Lung (tissue), 12 donors: ENCODE results near the gene DDX51. TPM values are rescaled to one million over a fixed set of nuclear protein-coding genes. Genes with fewer than 3 reads are reported as not detected.

Experiments
- ATAC-seq: fragments of 200-7000 bp; cut with Tn5 transposase; one replicate; pipeline ENCODE4 v1.9.1; 2020; ENCODE audit warnings: moderate number of reproducible peaks; ENCODE audit not compliant: insufficient read depth, low FRiP score
- DNase-seq, 3 donors: peaks; one replicate each; pipeline ENCODE4 v3.0.0-alpha.2; 2013 to 2017
- H3K27ac ChIP-seq, 2 donors: one replicate each; pipeline ENCODE4 v1.5.1; 2013; ENCODE audit warnings: mild to moderate bottlenecking in 2 of 2, moderate library complexity in 2 of 2, control low read depth in 1 of 2, inconsistent platforms in 1 of 2, low read depth in 1 of 2, low read length in 1 of 2
- H3K27me3 ChIP-seq, 3 donors: one replicate each; pipeline ENCODE4 v1.5.1; 2013; ENCODE audit warnings: low read length in 2 of 3; ENCODE audit not compliant: control insufficient read depth in 3 of 3, insufficient read depth in 3 of 3
- H3K36me3 ChIP-seq, 4 donors: one replicate each; pipeline ENCODE4 v1.5.1; 2013; ENCODE audit warnings: low read length in 4 of 4, mild to moderate bottlenecking in 1 of 4, moderate library complexity in 1 of 4; ENCODE audit not compliant: control insufficient read depth in 4 of 4, insufficient read depth in 4 of 4
- H3K4me1 ChIP-seq, 5 donors: one replicate each; pipeline ENCODE4 v1.5.1; 2013; ENCODE audit warnings: low read length in 5 of 5, mild to moderate bottlenecking in 2 of 5, moderate library complexity in 1 of 5; ENCODE audit not compliant: control insufficient read depth in 5 of 5, insufficient read depth in 5 of 5
- H3K4me3 ChIP-seq: one replicate; pipeline ENCODE4 v1.5.1; 2013; ENCODE audit warnings: mild to moderate bottlenecking, control low read depth, moderate library complexity
- H3K9ac ChIP-seq, 2 donors: one replicate each; pipeline ENCODE4 v1.5.1; 2013; ENCODE audit warnings: low read length in 2 of 2, control low read depth in 1 of 2; ENCODE audit not compliant: insufficient read depth in 1 of 2
- H3K9me3 ChIP-seq, 4 donors: one replicate each; pipeline ENCODE4 v1.5.1; 2013; ENCODE audit warnings: low read length in 3 of 4, mild to moderate bottlenecking in 1 of 4, moderate library complexity in 1 of 4; ENCODE audit not compliant: control insufficient read depth in 4 of 4, insufficient read depth in 3 of 4
- CTCF ChIP-seq: IDR thresholded peaks from 2 replicates; pipeline ENCODE4 v1.5.1; 2012; ENCODE audit warnings: mild to moderate bottlenecking; ENCODE audit errors: control extremely low read depth, extremely low read depth
- WGBS, 2 donors: extraction: QIAGEN DNeasy Blood & Tissue Kit; methylation state at CpG; one replicate each; pipeline ENCODE4 v1.1.7; 2013; 5-methylcytosine and 5-hydroxymethylcytosine counted together
- polyA plus RNA-seq, 2 donors: library from polyadenylated mRNA; stranded (reverse); fragments of 200-250 nt; gene quantifications; one replicate each; pipeline ENCODE4 v1.2.1, GENCODE V29; 2013
- total RNA-seq, 2 donors: library from RNA; depleted of rRNA in 1 of 2; stranded (reverse); fragments of >200 nt in 1 of 2; gene quantifications; one replicate each; pipeline ENCODE4 v1.2.1, GENCODE V29; 2014 to 2021
- donor health status: control.
- donor health status: control.
- donor health status: Bipolar disorder and iron deficiency.
- donor health status: healthy.
- donor health status: DM: yes; HTN: yes; CAD: no.

The DDX51 gene
- total and polyA plus RNA-seq, 4 donors, result 15.0 to 25.9 (median 17.2) TPM

- Histone ChIP-seq H3K9ac (no peak overlapping the region), H3K36me3 (no peaks in the 10 kb centered on the region), H3K27me3 (peaks cover 0 to 52% (median 0%) of the 10 kb centered on the region in 3 donors), H3K4me1 (no peaks in the 10 kb centered on the region), H3K27ac (no peak overlapping the region), H3K4me3 (no peak overlapping the region), H3K9me3 (peaks cover 0 to 13% (median 2%) of the 10 kb centered on the region in 4 donors)
- ATAC-seq, result no peak
- WGBS, 2 donors, result 82% methylated on average over 10 of the region's 10 CpGs
- no peak for TF ChIP-seq CTCF
- DNase-seq, result no peak
Measured at GRCh38 chr12:132182711-132183365, 38.7 kb upstream of the DDX51 start.

GRCh38 chr12:132182206-132182710 lies 38.1 kb upstream of the DDX51 start:
- DNase-seq (no peak), ATAC-seq (no peak)
- Histone ChIP-seq H3K27ac (no peak overlapping the region), H3K36me3 (no peaks in the 10 kb centered on the region), H3K27me3 (peaks cover 0 to 50% (median 0%) of the 10 kb centered on the region in 3 donors), H3K9ac (no peak overlapping the region), H3K4me1 (no peaks in the 10 kb centered on the region), H3K4me3 (no peak overlapping the region), H3K9me3 (peaks cover 0 to 11% (median 2%) of the 10 kb centered on the region in 4 donors)
- TF ChIP-seq CTCF, result no peak
- 88 to 91% methylated on average over 21 of the region's 21 CpGs for WGBS, 2 donors

- no peak for DNase-seq
- peaks cover 0 to 46% (median 0%) of the 10 kb centered on the region in 3 donors for H3K27me3 ChIP-seq
- H3K4me1 ChIP-seq, result no peaks in the 10 kb centered on the region
- no peaks in the 10 kb centered on the region for H3K36me3 ChIP-seq
- H3K9ac ChIP-seq, result no peak overlapping the region
- TF ChIP-seq CTCF, result no peak
- H3K4me3 ChIP-seq, result no peak overlapping the region
- WGBS, 2 donors, result 84 to 90% methylated on average over 29 to 33 of the region's 33 CpGs
- no peak for ATAC-seq
- peaks cover 0 to 9% (median 2%) of the 10 kb centered on the region in 4 donors for H3K9me3 ChIP-seq
- H3K27ac ChIP-seq, result no peak overlapping the region
Measured at GRCh38 chr12:132181570-132182200, 37.6 kb upstream of the DDX51 start.
